Spinal cord (tissue), 10 donors: ENCODE measurements around the gene PRSS50. TPM values are rescaled to one million over a fixed set of nuclear protein-coding genes. Genes with fewer than 3 reads are reported as not detected.

Source experiments
- DNase-seq, 6 donors: peaks; one replicate each; pipeline versions ENCODE4 v3.0.0 to v3.0.0-alpha.2; 2013 to 2015; ENCODE audit warnings: low spot score in 6 of 6, low read depth in 4 of 6
- H3K27ac ChIP-seq: one replicate; pipeline ENCODE4 v1.5.1; 2013; ENCODE audit warnings: low read depth, low read length, control low read depth
- H3K27me3 ChIP-seq: one replicate; pipeline ENCODE4 v1.6.1; 2013; ENCODE audit warnings: low read length; ENCODE audit not compliant: control insufficient read depth, insufficient read depth
- H3K36me3 ChIP-seq: one replicate; pipeline ENCODE4 v1.6.1; 2013; ENCODE audit warnings: low read length; ENCODE audit not compliant: control insufficient read depth, insufficient read depth
- H3K4me1 ChIP-seq: one replicate; pipeline ENCODE4 v1.6.1; 2013; ENCODE audit warnings: low read length; ENCODE audit not compliant: control insufficient read depth, insufficient read depth
- H3K4me3 ChIP-seq: one replicate; pipeline ENCODE4 v1.5.1; 2013; ENCODE audit warnings: low read depth, low read length, control low read depth
- H3K9me3 ChIP-seq: one replicate; pipeline ENCODE4 v1.6.1; 2013; ENCODE audit warnings: low read length; ENCODE audit not compliant: control insufficient read depth, insufficient read depth
- whole genome bisulfite sequencing: methylation state at CpG from one replicate; pipeline ENCODE4 v1.1.5; 2013; ENCODE audit warnings: missing lambda C conversion rate; ENCODE audit not compliant: insufficient coverage; 5-methylcytosine and 5-hydroxymethylcytosine counted together
- polyA plus RNA-seq, 2 donors: library from polyadenylated mRNA; unstranded; fragments of 120-200 nt; gene quantifications; one replicate each; pipeline ENCODE4 v1.2.1, GENCODE V29; 2013; ENCODE audit not compliant: insufficient read length in 2 of 2
- total RNA-seq, 2 donors: library from RNA; depleted of rRNA in 1 of 2; stranded (reverse); fragments of 120-200 nt in 1 of 2; fragments of >200 nt in 1 of 2; gene quantifications; one replicate each; pipeline versions ENCODE4 v1.2.3 to v1.2.4, GENCODE V29; 2013 to 2014
- donor health status: healthy.

The PRSS50 gene
- total and polyA plus RNA-seq, 4 donors, result 0.33 to 0.59 (median 0.50) TPM; not detected in 1

- no peak overlapping the region for H3K4me3 ChIP-seq
- 100% methylated on average over 4 of the region's 11 CpGs for WGBS
- no peak for DNase-seq
- H3K4me1 ChIP-seq, result peaks cover 14% of the 10 kb centered on the region
- peaks cover 22% of the 10 kb centered on the region for H3K36me3 ChIP-seq
- H3K27ac ChIP-seq, result no peak overlapping the region
- H3K9me3 ChIP-seq, result no peaks in the 10 kb centered on the region
- no peaks in the 10 kb centered on the region for H3K27me3 ChIP-seq
Measured at GRCh38 chr3:46715507-46716175, 2.0 kb downstream of the PRSS50 start.

- H3K4me1 ChIP-seq, result peaks cover 16% of the 10 kb centered on the region
- H3K27ac ChIP-seq, result no peak overlapping the region
- DNase-seq, result no peak
- no peak overlapping the region for H3K4me3 ChIP-seq
- H3K27me3 ChIP-seq, result no peaks in the 10 kb centered on the region
- 76% methylated on average over 10 of the region's 10 CpGs for WGBS
- H3K36me3 ChIP-seq, result peaks cover 26% of the 10 kb centered on the region
- H3K9me3 ChIP-seq, result no peaks in the 10 kb centered on the region
Measured at GRCh38 chr3:46714728-46715506, 2.8 kb downstream of the PRSS50 start.

GRCh38 chr3:46713898-46714552 lies 3.6 kb downstream of the PRSS50 start:
- WGBS, result 91% methylated on average over 22 of the region's 22 CpGs
- DNase-seq, result no peak
- H3K9me3 ChIP-seq, result no peaks in the 10 kb centered on the region

GRCh38 chr3:46713050-46713897 lies 4.4 kb downstream of the PRSS50 start:
- no peaks in the 10 kb centered on the region for H3K27me3 ChIP-seq
- no peak overlapping the region for H3K27ac ChIP-seq
- 88% methylated on average over 14 of the region's 14 CpGs for WGBS
- H3K4me1 ChIP-seq, result peaks cover 16% of the 10 kb centered on the region
- H3K9me3 ChIP-seq, result no peaks in the 10 kb centered on the region
- H3K36me3 ChIP-seq, result peaks cover 38% of the 10 kb centered on the region
- no peak for DNase-seq
- no peak overlapping the region for H3K4me3 ChIP-seq

More at GRCh38 chr3:46713898-46714552, 3.6 kb downstream of the PRSS50 start:
- Histone ChIP-seq H3K36me3 (peaks cover 35% of the 10 kb centered on the region), H3K4me1 (peaks cover 16% of the 10 kb centered on the region), H3K27ac (no peak overlapping the region), H3K4me3 (no peak overlapping the region), H3K27me3 (no peaks in the 10 kb centered on the region)

GRCh38 chr3:46712191-46713049 lies 5.2 kb downstream of the PRSS50 start:
- H3K4me1 ChIP-seq, result peaks cover 16% of the 10 kb centered on the region
- no peak for DNase-seq
- no peak overlapping the region for H3K4me3 ChIP-seq
- no peaks in the 10 kb centered on the region for H3K9me3 ChIP-seq
- H3K36me3 ChIP-seq, result peaks cover 41% of the 10 kb centered on the region
- H3K27me3 ChIP-seq, result no peaks in the 10 kb centered on the region
- 91% methylated on average over 6 of the region's 13 CpGs for WGBS
- no peak overlapping the region for H3K27ac ChIP-seq

- H3K27me3 ChIP-seq, result no peaks in the 10 kb centered on the region
- no peak for DNase-seq
- no peak overlapping the region for H3K4me3 ChIP-seq
- WGBS, result 100% methylated on average over 2 of the region's 7 CpGs
- no peaks in the 10 kb centered on the region for H3K9me3 ChIP-seq
- peaks cover 12% of the 10 kb centered on the region for H3K4me1 ChIP-seq
- H3K27ac ChIP-seq, result no peak overlapping the region
- H3K36me3 ChIP-seq, result peaks cover 46% of the 10 kb centered on the region
Measured at GRCh38 chr3:46711760-46712159, 5.9 kb downstream of the PRSS50 start.

DNA sequence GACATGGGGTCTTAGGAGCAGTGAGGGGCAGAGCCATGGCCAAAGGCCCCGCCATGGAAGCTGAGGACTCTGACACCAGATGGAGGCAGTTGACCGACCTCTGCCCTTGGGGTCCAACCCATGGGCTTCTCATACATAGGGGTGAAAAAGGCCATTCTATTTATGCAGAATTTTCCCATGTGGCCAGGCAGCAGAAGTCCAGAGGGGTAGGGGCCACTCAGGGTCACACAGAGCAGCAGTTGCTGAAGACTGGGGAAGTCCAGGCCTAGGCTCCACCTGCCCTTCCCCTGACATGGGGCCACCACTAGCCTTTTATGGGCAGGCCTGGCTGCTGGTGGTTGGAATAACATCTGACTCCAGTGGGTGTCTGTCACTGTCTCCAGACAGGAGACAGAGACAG lies 6.4 kb downstream of the PRSS50 start:
- no peak for DNase-seq
- H3K4me3 ChIP-seq, result no peak overlapping the region
- no peaks in the 10 kb centered on the region for H3K9me3 ChIP-seq
- H3K4me1 ChIP-seq, result peaks cover 8% of the 10 kb centered on the region
- WGBS, result 87% methylated on average over 2 of the region's 2 CpGs
- H3K27me3 ChIP-seq, result no peaks in the 10 kb centered on the region
- H3K27ac ChIP-seq, result no peak overlapping the region
- peaks cover 49% of the 10 kb centered on the region for H3K36me3 ChIP-seq

DNA sequence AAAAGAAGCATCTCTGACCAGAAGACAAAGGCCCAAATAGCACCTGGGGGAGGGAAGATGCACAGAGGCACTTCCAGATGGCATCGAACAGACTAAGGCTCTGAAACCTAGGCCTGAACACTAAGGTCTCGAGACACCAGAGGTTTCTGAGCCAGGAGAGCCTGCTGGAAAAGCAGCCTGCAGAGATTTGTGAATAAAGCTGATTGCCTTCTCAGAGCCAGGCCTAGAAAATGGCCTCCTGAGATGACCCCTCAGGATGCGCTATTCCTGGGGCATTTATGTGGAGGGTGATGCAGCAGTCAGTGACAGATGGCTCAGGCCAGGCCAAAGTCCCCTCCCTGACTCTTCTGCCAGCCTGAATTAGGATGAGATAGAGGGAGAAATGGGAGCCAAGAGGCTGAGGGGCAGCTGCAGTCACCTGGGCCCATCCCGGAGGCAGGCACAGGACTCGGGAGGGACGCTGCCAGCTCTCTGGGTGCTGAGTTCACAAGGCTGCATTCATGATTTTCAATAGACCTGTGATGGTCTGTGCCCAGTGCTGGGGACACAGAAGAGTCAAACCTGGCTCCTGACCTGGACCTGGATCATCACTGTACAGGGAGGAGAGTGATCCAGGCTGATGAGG lies 6.9 kb downstream of the PRSS50 start:
- 79% methylated on average over 6 of the region's 6 CpGs for WGBS
- DNase-seq, result no peak

More for the DNA sequence above, 6.9 kb downstream of the PRSS50 start:
- peaks cover 52% of the 10 kb centered on the region for H3K36me3 ChIP-seq
- no peak overlapping the region for H3K4me3 ChIP-seq
- H3K27ac ChIP-seq, result no peak overlapping the region
- no peaks in the 10 kb centered on the region for H3K27me3 ChIP-seq
- no peaks in the 10 kb centered on the region for H3K9me3 ChIP-seq
- peaks cover 8% of the 10 kb centered on the region for H3K4me1 ChIP-seq
